Measurements from ENCODE around the gene AFAP1L2. TPM values are rescaled to one million over a fixed set of nuclear protein-coding genes. Genes with fewer than 3 reads are reported as not detected.

The AFAP1L2 gene
- total RNA-seq, 4 donors from 2014 or later = 6.5 to 35.5 (median 12.9) TPM

DNA sequence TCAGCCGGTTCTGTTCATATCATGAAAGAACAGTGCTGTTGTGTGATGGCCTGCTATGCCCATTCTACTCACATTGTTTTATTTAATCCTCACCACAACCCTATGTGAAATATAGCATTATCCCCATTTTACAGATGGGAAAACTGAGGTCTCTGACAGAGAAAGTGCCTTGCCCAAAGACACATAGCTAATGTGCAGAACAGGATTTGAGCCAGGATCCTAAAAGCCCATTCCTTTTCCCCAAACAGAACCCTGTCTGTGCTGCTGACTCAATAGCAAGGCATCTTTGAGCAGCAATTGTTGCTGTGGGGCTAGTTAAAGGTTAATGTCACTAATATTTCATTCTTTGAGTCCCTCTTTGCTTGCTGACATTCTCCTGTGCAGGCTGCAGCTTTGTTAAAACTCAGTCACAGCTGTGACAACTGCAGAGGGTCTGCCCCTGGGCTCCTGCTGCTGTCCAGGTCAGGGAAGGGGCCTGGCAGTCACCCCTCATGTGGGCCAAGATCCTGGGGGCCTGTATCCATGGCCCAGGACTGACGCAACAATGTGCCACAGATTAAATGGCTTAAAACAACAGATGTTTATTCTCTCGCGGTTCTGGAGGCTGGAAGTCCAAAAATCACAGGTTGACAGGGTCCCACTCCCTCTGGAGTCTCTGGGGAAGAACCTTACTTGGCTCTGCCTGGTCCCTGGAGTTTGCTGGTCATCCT is 40.4 kb downstream of the AFAP1L2 start:
- Histone ChIP-seq H3K4me3 (no peak overlapping the region), H3K27me3 (no peaks in the 10 kb centered on the region), H3K4me1 (peaks cover 0 to 8% (median 0%) of the 10 kb centered on the region in 4 donors), H3K9me3 (no peaks in the 10 kb centered on the region), H3K27ac (no peak overlapping the region), H3K36me3 (no peaks in the 10 kb centered on the region)
- no peak for DNase-seq
- TF ChIP-seq POLR2A (IDR thresholded peaks at IDR 0.05) = no peak
- TF ChIP-seq, protein P1, sequence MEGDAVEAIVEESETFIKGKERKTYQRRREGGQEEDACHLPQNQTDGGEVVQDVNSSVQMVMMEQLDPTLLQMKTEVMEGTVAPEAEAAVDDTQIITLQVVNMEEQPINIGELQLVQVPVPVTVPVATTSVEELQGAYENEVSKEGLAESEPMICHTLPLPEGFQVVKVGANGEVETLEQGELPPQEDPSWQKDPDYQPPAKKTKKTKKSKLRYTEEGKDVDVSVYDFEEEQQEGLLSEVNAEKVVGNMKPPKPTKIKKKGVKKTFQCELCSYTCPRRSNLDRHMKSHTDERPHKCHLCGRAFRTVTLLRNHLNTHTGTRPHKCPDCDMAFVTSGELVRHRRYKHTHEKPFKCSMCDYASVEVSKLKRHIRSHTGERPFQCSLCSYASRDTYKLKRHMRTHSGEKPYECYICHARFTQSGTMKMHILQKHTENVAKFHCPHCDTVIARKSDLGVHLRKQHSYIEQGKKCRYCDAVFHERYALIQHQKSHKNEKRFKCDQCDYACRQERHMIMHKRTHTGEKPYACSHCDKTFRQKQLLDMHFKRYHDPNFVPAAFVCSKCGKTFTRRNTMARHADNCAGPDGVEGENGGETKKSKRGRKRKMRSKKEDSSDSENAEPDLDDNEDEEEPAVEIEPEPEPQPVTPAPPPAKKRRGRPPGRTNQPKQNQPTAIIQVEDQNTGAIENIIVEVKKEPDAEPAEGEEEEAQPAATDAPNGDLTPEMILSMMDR (IDR thresholded peaks at IDR 0.05) = no peak

DNA sequence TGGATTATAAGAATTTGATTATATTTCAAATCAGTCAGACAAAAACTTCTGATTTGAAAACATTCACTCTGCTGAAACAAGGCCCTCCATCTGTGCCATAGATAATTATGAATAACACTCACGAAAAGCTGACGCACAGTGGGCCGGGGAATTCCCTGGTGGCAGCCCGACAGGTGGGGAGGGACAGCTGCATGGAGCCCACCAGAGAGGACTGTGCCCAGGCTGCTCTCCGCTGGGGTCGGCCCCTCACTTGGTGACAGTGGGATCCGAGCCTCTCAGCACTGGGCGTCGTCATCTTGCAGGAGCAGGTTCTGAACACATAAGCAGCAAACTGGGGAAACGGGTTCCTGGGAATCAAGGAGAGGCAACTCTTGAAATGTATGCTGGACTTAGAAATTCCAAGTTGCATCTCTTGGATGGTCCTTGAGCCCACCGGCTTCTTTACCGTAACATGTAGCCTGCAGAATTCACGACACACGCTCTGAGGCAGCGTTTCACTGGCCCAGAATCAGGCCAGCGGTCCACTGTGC is 41.4 kb downstream of the AFAP1L2 start:
- DNase-seq = no peak
- no peak overlapping the region for H3K4me3 ChIP-seq
- no peak overlapping the region for H3K27ac ChIP-seq
- H3K27me3 ChIP-seq = no peaks in the 10 kb centered on the region
- peaks cover 0 to 4% (median 0%) of the 10 kb centered on the region in 4 donors for H3K4me1 ChIP-seq
- no peaks in the 10 kb centered on the region for H3K9me3 ChIP-seq
- TF ChIP-seq POLR2A (IDR thresholded peaks at IDR 0.05) = no peak
- TF ChIP-seq, protein P1 (IDR thresholded peaks at IDR 0.05) = no peak
- H3K36me3 ChIP-seq = no peaks in the 10 kb centered on the region

DNA sequence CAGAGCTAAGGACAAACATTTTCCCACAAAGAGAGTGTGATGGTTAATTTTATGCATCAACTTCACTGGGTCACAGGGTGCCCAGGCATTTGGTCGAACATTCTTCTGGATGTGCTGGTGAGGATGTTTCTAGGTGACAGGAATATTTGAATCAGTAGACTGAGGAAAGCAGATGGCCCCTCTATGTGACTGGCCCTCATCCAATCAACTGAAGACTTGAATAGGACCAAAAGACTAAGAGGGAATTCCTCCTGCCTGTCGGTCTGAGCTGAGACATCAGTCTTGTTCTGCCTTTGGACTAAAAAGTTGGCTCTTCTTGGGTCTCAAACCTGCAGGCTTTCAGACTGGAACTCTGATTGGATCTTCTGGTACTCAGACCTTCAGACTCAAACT is 44.4 kb downstream of the AFAP1L2 start:
- Histone ChIP-seq H3K36me3 (no peaks in the 10 kb centered on the region), H3K9me3 (no peaks in the 10 kb centered on the region), H3K27ac (no peak overlapping the region), H3K4me1 (no peaks in the 10 kb centered on the region), H3K4me3 (no peak overlapping the region), H3K27me3 (no peaks in the 10 kb centered on the region)
- no peak for TF ChIP-seq POLR2A (IDR thresholded peaks at IDR 0.05)
- TF ChIP-seq, protein P1 (IDR thresholded peaks at IDR 0.05) = no peak
- DNase-seq = no peak

DNA sequence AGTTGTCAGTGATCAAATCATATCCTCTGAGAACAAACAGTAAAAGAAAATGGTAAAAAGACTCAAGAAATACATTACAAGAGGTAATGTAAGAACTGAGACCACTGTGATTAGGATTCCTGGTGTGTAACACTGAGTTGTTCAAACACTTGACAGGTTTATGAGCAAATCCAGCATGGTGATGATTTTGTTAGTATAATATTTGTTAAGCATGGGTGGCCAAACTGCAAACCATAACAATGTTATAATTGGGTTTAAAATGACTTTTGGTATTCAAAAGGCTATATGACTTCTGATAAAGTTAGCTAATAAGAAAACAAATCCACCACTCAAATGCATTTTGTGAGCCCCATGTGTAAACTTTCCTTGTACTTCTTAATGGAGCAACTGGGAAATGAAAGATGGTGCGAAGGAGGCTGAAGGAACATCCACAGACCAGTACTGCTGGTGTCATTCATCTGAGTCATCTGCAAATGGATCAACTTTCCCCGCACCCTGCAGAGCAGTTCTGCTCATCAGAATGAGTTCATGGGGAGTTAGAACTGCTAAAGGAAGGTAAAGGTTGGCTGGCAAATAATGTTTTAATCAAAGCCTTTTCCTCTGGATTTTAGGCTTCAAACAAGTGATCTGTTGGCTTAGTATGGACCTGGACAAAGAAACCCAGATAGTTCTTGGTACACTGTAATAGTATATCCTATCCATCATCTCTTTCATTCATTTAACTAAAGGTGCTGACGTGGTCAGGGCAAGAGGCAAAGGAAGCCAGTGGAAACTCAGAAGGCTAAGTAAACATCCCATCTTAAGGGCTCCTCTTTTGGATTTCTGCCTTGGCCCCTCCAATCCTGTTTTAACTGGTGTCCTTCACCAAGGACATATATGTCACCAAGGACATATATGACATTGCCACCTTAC is 45.0 kb downstream of the AFAP1L2 start:
- no peaks in the 10 kb centered on the region for H3K36me3 ChIP-seq
- no peaks in the 10 kb centered on the region for H3K4me1 ChIP-seq
- no peaks in the 10 kb centered on the region for H3K9me3 ChIP-seq
- TF ChIP-seq, protein P1 (IDR thresholded peaks at IDR 0.05) = no peak
- no peak for TF ChIP-seq POLR2A (IDR thresholded peaks at IDR 0.05)
- no peaks in the 10 kb centered on the region for H3K27me3 ChIP-seq
- H3K27ac ChIP-seq = no peak overlapping the region
- DNase-seq = no peak
- H3K4me3 ChIP-seq = no peak overlapping the region

DNA sequence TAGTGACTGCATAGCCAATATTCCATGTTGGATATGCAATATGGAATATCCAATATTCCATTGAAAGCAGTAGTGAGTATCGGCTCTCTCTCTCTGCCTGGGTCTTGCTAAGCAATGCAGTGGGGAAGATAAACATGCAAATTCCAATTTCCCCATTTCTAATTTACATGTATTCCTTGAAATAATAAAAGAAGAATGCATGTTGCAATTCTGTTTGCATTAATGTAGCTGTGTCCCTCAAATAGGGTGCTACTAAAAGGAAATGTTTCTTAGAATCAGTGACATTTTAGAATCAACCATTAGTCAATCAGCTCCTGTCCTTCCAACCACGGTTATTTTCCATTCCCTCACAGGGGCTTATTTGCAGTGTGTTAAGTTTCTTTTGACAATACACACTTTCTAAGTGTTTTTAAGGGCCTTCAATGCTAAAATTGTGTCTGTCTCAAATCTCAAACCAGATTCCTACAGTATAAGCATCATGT is 46.7 kb downstream of the AFAP1L2 start:
- no peaks in the 10 kb centered on the region for H3K27me3 ChIP-seq
- H3K4me1 ChIP-seq = no peaks in the 10 kb centered on the region
- no peak for DNase-seq
- H3K27ac ChIP-seq = peak overlapping the region in 1 of 4 donors; percentile 9
- no peak overlapping the region for H3K4me3 ChIP-seq
- H3K9me3 ChIP-seq = no peaks in the 10 kb centered on the region
- TF ChIP-seq, protein P1 (IDR thresholded peaks at IDR 0.05) = no peak
- TF ChIP-seq POLR2A (IDR thresholded peaks at IDR 0.05) = no peak
- no peaks in the 10 kb centered on the region for H3K36me3 ChIP-seq

All from Peyer's patch (tissue), 4 donors.